Cerebellar cortex (tissue), 1 donor: ENCODE data around the gene WDCP.

Experiments used
- DNase-seq: peaks from one replicate; pipeline ENCODE4 v3.0.0-alpha.2; 2015; ENCODE audit warnings: low spot score

WDCP gene

GRCh38 chr2:23993736-23994269 lies 53.4 kb downstream of the WDCP start:
- DNase-seq, result no peak

- DNase-seq, result no peak
These were observed 54.3 kb downstream of the WDCP start for GRCh38 chr2:23992931-23993330.

- no peak for DNase-seq
These were observed 58.8 kb downstream of the WDCP start for GRCh38 chr2:23988371-23988770.
